ENCODE measurements around the gene SLC4A5.

SLC4A5 gene

GRCh38 chr2:74343316-74343715, at the start of gene SLC4A5:
Gene SLC4A5, minus strand, starts transcription at chr2:74343416. Its CDS starts 28,393 bp downstream, at chr2:74315023.
- FAIRE-seq = no peak

- FAIRE-seq = no peak
Observed at GRCh38 chr2:74392449-74392743, 49.2 kb upstream of the SLC4A5 start.

GRCh38 chr2:74391580-74392448, 48.6 kb upstream of the SLC4A5 start:
- no peak for FAIRE-seq

- no peak for FAIRE-seq
Observed at GRCh38 chr2:74391209-74391579, 48.0 kb upstream of the SLC4A5 start.

- FAIRE-seq = no peak
Observed at GRCh38 chr2:74390606-74391005, 47.4 kb upstream of the SLC4A5 start.

GRCh38 chr2:74387346-74387745, 44.1 kb upstream of the SLC4A5 start:
- FAIRE-seq = no peak

- FAIRE-seq = no peak
Observed at GRCh38 chr2:74385396-74385795, 42.2 kb upstream of the SLC4A5 start.

GRCh38 chr2:74384051-74384450, 40.8 kb upstream of the SLC4A5 start:
- FAIRE-seq = no peak

GRCh38 chr2:74383254-74383653, 40.0 kb upstream of the SLC4A5 start:
- no peak for FAIRE-seq

- no peak for FAIRE-seq
Observed at GRCh38 chr2:74381751-74382150, 38.5 kb upstream of the SLC4A5 start.

GRCh38 chr2:74379851-74380789, 36.9 kb upstream of the SLC4A5 start, which contains the start of gene DCTN1:
Gene DCTN1, minus strand, starts transcription at chr2:74380311. Its CDS starts 274 bp downstream, at chr2:74380037.
- no peak for FAIRE-seq

- FAIRE-seq = no peak
Observed at GRCh38 chr2:74378007-74378406, 34.8 kb upstream of the SLC4A5 start.

- no peak for FAIRE-seq
Observed at GRCh38 chr2:74375838-74376237, 32.6 kb upstream of the SLC4A5 start.

- no peak for FAIRE-seq
Observed at GRCh38 chr2:74374509-74375205, 31.4 kb upstream of the SLC4A5 start.

- FAIRE-seq = no peak
Observed at GRCh38 chr2:74373985-74374384, 30.8 kb upstream of the SLC4A5 start.

GRCh38 chr2:74373221-74373676, 30.0 kb upstream of the SLC4A5 start:
- FAIRE-seq = no peak

GRCh38 chr2:74372674-74373073, 29.5 kb upstream of the SLC4A5 start:
- no peak for FAIRE-seq

GRCh38 chr2:74371421-74371820, 28.2 kb upstream of the SLC4A5 start:
- FAIRE-seq = no peak

- no peak for FAIRE-seq
Observed at GRCh38 chr2:74369976-74370375, 26.8 kb upstream of the SLC4A5 start.

- FAIRE-seq = no peak
Observed at GRCh38 chr2:74368499-74368898, 25.3 kb upstream of the SLC4A5 start.

GRCh38 chr2:74367789-74368188, 24.6 kb upstream of the SLC4A5 start:
- no peak for FAIRE-seq

GRCh38 chr2:74366036-74366435, 22.8 kb upstream of the SLC4A5 start:
- no peak for FAIRE-seq

Data from colon (tissue), 2 donors.